Nephron progenitor cell (in vitro differentiated cells): ENCODE data around the gene MARS1.
"Not testable (repeated sequence)": the region's sequence is repeated elsewhere in the genome, so short reads cannot be mapped to it uniquely, and the experiment has no call there.

Source experiments
- DNase-seq: peaks from one replicate; pipeline ENCODE4 v3.0.0; 2021
- H3K27ac Mint-ChIP-seq: 2 replicates; pipeline ENCODE4 v1.8.0; 2021; ENCODE audit warnings: mild to moderate bottlenecking, moderate library complexity, mixed read lengths
- H3K27me3 Mint-ChIP-seq: 2 replicates; pipeline ENCODE4 v1.8.0; 2021; ENCODE audit warnings: mild to moderate bottlenecking, low read depth, mixed read lengths; ENCODE audit not compliant: poor library complexity
- H3K36me3 Mint-ChIP-seq: 2 replicates; pipeline ENCODE4 v1.8.0; 2021; ENCODE audit warnings: low read depth, mixed read lengths
- H3K4me1 Mint-ChIP-seq: 2 replicates; pipeline ENCODE4 v1.8.0; 2021; ENCODE audit warnings: mixed read lengths
- H3K4me3 Mint-ChIP-seq: 2 replicates; pipeline ENCODE4 v1.8.0; 2021; ENCODE audit warnings: mild to moderate bottlenecking, moderate library complexity, mixed read lengths
- H3K9me3 Mint-ChIP-seq: 2 replicates; pipeline ENCODE4 v1.8.0; 2021; ENCODE audit warnings: mild to moderate bottlenecking, moderate library complexity, mixed read lengths
- CTCF ChIP-seq: fragments of 200-600 bp; sonication (generic); IDR thresholded peaks from 2 replicates; pipeline ENCODE4 v1.5.0; 2021; ENCODE audit warnings: antibody characterized with exemption

The MARS1 gene

GRCh38 chr12:57487597-57488401 lies at the start of gene MARS1:
MARS1 (plus strand) TSS chr12:57488068; CDS start chr12:57488091, 23 bp downstream.
- no peaks in the 10 kb centered on the region for H3K9me3 Mint-ChIP-seq
- peak within 1 kb of the TSS; percentile 94 for H3K27ac Mint-ChIP-seq
- peaks cover 16% of the 10 kb centered on the region for H3K4me1 Mint-ChIP-seq
- no peak for TF ChIP-seq CTCF
- H3K4me3 Mint-ChIP-seq, result peak within 1 kb of the TSS; percentile 96
- H3K27me3 Mint-ChIP-seq, result peaks cover 9% of the 10 kb centered on the region
- H3K36me3 Mint-ChIP-seq, result peaks cover 31% of the 10 kb centered on the region
- DNase-seq, result peak; percentile 83

GRCh38 chr12:57438400-57438799 lies 49.5 kb upstream of the MARS1 start:
- no peak for TF ChIP-seq CTCF
- no peak overlapping the region for H3K27ac Mint-ChIP-seq
- no peak overlapping the region for H3K4me3 Mint-ChIP-seq
- peaks cover 15% of the 10 kb centered on the region for H3K4me1 Mint-ChIP-seq
- peaks cover 14% of the 10 kb centered on the region for H3K9me3 Mint-ChIP-seq
- peaks cover 9% of the 10 kb centered on the region for H3K36me3 Mint-ChIP-seq
- peaks cover 7% of the 10 kb centered on the region for H3K27me3 Mint-ChIP-seq
- DNase-seq, result no peak

- peaks cover 7% of the 10 kb centered on the region for H3K27me3 Mint-ChIP-seq
- H3K4me3 Mint-ChIP-seq, result no peak overlapping the region
- peaks cover 7% of the 10 kb centered on the region for H3K4me1 Mint-ChIP-seq
- TF ChIP-seq CTCF, result no peak
- H3K36me3 Mint-ChIP-seq, result peaks cover 9% of the 10 kb centered on the region
- H3K9me3 Mint-ChIP-seq, result peaks cover 14% of the 10 kb centered on the region
- no peak overlapping the region for H3K27ac Mint-ChIP-seq
- DNase-seq, result no peak
Measured at GRCh38 chr12:57439762-57440266, 48.1 kb upstream of the MARS1 start.

- not testable (repeated sequence) for H3K4me3 Mint-ChIP-seq, DNase-seq, H3K27ac Mint-ChIP-seq, H3K36me3 Mint-ChIP-seq, H3K4me1 Mint-ChIP-seq, H3K27me3 Mint-ChIP-seq
- peaks cover 14% of the 10 kb centered on the region for H3K9me3 Mint-ChIP-seq
Measured at GRCh38 chr12:57441393-57441792, 46.5 kb upstream of the MARS1 start.

- peaks cover 14% of the 10 kb centered on the region for H3K9me3 Mint-ChIP-seq
- no peak for TF ChIP-seq CTCF
- peaks cover 9% of the 10 kb centered on the region for H3K36me3 Mint-ChIP-seq
- H3K4me1 Mint-ChIP-seq, result no peaks in the 10 kb centered on the region
- H3K27me3 Mint-ChIP-seq, result peaks cover 7% of the 10 kb centered on the region
- no peak for DNase-seq
- no peak overlapping the region for H3K4me3 Mint-ChIP-seq
- no peak overlapping the region for H3K27ac Mint-ChIP-seq
Measured at GRCh38 chr12:57441846-57442427, 45.9 kb upstream of the MARS1 start.

GRCh38 chr12:57444337-57444736 lies 43.5 kb upstream of the MARS1 start:
- not testable (repeated sequence) for H3K36me3 Mint-ChIP-seq, H3K27me3 Mint-ChIP-seq, H3K27ac Mint-ChIP-seq, DNase-seq, H3K4me3 Mint-ChIP-seq, H3K4me1 Mint-ChIP-seq
- H3K9me3 Mint-ChIP-seq, result peaks cover 18% of the 10 kb centered on the region
